ENCODE measurements around the gene C6orf141. TPM values are rescaled to one million over a fixed set of nuclear protein-coding genes. Genes with fewer than 3 reads are reported as not detected.

C6orf141 gene
- total RNA-seq, 1 experiment from 2014 or later, result 0.15 TPM

DNA sequence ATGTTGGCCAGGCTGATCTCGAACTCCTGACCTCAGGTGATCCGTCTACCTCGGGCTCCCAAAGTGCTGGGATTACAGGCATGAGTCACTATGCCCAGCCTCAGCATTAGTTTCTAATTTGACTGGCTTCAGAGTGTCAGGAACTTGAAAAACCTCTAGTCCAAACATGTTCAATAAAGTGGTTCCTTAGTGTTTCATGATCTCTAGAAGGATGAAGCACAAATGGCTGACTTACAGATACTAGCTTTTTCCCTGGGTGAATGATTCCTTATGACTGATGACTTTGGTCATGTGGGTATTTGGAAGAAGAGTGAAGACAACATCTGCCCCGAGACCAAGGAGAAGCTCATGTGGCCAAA is 34.3 kb upstream of the C6orf141 start:
- Histone ChIP-seq H3K27ac (ENCODE audit: low read length) (no peak overlapping the region), H3K36me3 (ENCODE audit: control insufficient read depth, insufficient read depth, low read length) (no peaks in the 10 kb centered on the region), H3K27me3 (ENCODE audit: control insufficient read depth, insufficient read depth, low read length) (no peaks in the 10 kb centered on the region), H3K4me1 (ENCODE audit: control insufficient read depth, insufficient read depth, low read length) (no peaks in the 10 kb centered on the region), H3K4me3 (ENCODE audit: low read depth in 2 of 2, low read length in 2 of 2) (no peak overlapping the region), H3K9me3 (ENCODE audit: control insufficient read depth, insufficient read depth, low read depth, low read length) (no peaks in the 10 kb centered on the region)
- intact Hi-C loops (cut with micrococcal nuclease; ENCODE audit: unreplicated experiment), result no loop called here
- ChIA-PET POLR2A (no interaction called here), CTCF (no interaction called here)
- DNase-seq (ENCODE audit: low read depth, low spot score), result no peak
- TF ChIP-seq, protein P1, sequence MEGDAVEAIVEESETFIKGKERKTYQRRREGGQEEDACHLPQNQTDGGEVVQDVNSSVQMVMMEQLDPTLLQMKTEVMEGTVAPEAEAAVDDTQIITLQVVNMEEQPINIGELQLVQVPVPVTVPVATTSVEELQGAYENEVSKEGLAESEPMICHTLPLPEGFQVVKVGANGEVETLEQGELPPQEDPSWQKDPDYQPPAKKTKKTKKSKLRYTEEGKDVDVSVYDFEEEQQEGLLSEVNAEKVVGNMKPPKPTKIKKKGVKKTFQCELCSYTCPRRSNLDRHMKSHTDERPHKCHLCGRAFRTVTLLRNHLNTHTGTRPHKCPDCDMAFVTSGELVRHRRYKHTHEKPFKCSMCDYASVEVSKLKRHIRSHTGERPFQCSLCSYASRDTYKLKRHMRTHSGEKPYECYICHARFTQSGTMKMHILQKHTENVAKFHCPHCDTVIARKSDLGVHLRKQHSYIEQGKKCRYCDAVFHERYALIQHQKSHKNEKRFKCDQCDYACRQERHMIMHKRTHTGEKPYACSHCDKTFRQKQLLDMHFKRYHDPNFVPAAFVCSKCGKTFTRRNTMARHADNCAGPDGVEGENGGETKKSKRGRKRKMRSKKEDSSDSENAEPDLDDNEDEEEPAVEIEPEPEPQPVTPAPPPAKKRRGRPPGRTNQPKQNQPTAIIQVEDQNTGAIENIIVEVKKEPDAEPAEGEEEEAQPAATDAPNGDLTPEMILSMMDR (IDR thresholded peaks at IDR 0.05), result no peak
- TF ChIP-seq SIN3A (IDR thresholded peaks at IDR 0.05; ENCODE audit: borderline replicate concordance, insufficient read depth, low read depth, low read length), result no peak
- TF ChIP-seq, protein P2, sequence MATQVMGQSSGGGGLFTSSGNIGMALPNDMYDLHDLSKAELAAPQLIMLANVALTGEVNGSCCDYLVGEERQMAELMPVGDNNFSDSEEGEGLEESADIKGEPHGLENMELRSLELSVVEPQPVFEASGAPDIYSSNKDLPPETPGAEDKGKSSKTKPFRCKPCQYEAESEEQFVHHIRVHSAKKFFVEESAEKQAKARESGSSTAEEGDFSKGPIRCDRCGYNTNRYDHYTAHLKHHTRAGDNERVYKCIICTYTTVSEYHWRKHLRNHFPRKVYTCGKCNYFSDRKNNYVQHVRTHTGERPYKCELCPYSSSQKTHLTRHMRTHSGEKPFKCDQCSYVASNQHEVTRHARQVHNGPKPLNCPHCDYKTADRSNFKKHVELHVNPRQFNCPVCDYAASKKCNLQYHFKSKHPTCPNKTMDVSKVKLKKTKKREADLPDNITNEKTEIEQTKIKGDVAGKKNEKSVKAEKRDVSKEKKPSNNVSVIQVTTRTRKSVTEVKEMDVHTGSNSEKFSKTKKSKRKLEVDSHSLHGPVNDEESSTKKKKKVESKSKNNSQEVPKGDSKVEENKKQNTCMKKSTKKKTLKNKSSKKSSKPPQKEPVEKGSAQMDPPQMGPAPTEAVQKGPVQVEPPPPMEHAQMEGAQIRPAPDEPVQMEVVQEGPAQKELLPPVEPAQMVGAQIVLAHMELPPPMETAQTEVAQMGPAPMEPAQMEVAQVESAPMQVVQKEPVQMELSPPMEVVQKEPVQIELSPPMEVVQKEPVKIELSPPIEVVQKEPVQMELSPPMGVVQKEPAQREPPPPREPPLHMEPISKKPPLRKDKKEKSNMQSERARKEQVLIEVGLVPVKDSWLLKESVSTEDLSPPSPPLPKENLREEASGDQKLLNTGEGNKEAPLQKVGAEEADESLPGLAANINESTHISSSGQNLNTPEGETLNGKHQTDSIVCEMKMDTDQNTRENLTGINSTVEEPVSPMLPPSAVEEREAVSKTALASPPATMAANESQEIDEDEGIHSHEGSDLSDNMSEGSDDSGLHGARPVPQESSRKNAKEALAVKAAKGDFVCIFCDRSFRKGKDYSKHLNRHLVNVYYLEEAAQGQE (IDR thresholded peaks at IDR 0.05; ENCODE audit: insufficient read depth in 1 of 2, low read depth in 2 of 2, low read length in 1 of 2), result no peak
- TF ChIP-seq POLR2AphosphoS5 (IDR thresholded peaks at IDR 0.05; ENCODE audit: low read depth, low read length), result no peak
- no peak for ATAC-seq
- no TSS peak for BruUV-seq (replicated peaks)
- in situ Hi-C loops (cut with HindIII; ENCODE audit: low pct_unique_long_range_greater_than_20kb, low sequenced_read_pairs), result no loop called here

DNA sequence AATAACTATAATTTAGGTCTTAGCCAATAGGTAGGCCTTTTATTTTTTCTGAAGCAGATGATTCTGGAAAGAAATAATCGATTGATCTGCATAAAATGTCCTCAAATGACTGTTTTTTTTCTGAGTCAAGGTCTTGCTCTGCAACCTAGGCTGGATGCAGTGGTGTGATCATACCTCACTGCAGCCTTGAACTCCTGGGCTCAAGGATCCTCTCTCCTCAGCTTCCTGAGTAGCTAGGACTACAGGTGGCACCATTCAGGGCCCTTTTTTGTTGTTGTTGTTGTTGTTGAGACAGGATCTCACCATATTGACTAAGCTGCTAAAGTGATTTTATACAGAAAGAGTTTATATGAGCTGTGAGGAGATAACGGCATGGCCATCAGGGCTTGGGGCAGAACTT is 32.5 kb upstream of the C6orf141 start:
- DNase-seq (ENCODE audit: low read depth, low spot score), result no peak
- in situ Hi-C loops (cut with HindIII; ENCODE audit: low pct_unique_long_range_greater_than_20kb, low sequenced_read_pairs) (no loop called here), intact Hi-C loops (cut with micrococcal nuclease; ENCODE audit: unreplicated experiment) (no loop called here)
- TF ChIP-seq TCF7L2 (IDR thresholded peaks at IDR 0.05; ENCODE audit: low read depth, low read length) (no peak), POLR2AphosphoS5 (IDR thresholded peaks at IDR 0.05; ENCODE audit: low read depth, low read length) (no peak), SIN3A (IDR thresholded peaks at IDR 0.05; ENCODE audit: borderline replicate concordance, insufficient read depth, low read depth, low read length) (no peak)
- ATAC-seq, result no peak
- H3K4me1 ChIP-seq (ENCODE audit: control insufficient read depth, insufficient read depth, low read length), result no peaks in the 10 kb centered on the region
- no peaks in the 10 kb centered on the region for H3K27me3 ChIP-seq (ENCODE audit: control insufficient read depth, insufficient read depth, low read length)
- no peak overlapping the region for H3K27ac ChIP-seq (ENCODE audit: low read length)
- H3K36me3 ChIP-seq (ENCODE audit: control insufficient read depth, insufficient read depth, low read length), result no peaks in the 10 kb centered on the region
- ChIA-PET CTCF (no interaction called here), POLR2A (interaction anchor here (0.6 kb wide), 1 partner anchor 872 kb away, joined by 3 read pairs; no protein-coding TSS in a partner anchor)
- no peaks in the 10 kb centered on the region for H3K9me3 ChIP-seq (ENCODE audit: control insufficient read depth, insufficient read depth, low read depth, low read length)
- no TSS peak for BruUV-seq (replicated peaks)
- no peak overlapping the region for H3K4me3 ChIP-seq (ENCODE audit: low read depth in 2 of 2, low read length in 2 of 2)

DNA sequence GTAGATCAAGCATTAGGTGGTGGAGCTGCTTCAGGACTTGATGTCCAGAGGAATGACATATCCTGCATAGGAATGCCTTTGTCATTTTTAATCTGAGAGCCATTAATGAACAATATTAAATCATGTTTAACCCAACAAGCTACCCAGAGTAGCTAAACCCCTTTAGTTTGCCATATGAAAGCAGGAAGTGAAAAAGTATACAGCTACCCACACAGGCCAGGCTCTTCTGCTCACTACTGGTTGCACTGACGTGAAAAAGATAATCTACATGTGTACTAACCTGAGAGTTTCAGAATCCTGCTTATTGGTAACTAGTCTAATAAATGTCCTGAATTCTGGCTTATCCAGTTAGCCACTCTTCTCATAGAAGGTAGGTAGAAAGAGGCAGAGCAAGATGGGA is 30.8 kb upstream of the C6orf141 start:
- Histone ChIP-seq H3K27ac (ENCODE audit: low read length) (no peak overlapping the region), H3K4me1 (ENCODE audit: control insufficient read depth, insufficient read depth, low read length) (no peaks in the 10 kb centered on the region), H3K36me3 (ENCODE audit: control insufficient read depth, insufficient read depth, low read length) (no peaks in the 10 kb centered on the region), H3K4me3 (ENCODE audit: low read depth in 2 of 2, low read length in 2 of 2) (no peak overlapping the region), H3K27me3 (ENCODE audit: control insufficient read depth, insufficient read depth, low read length) (no peaks in the 10 kb centered on the region), H3K9me3 (ENCODE audit: control insufficient read depth, insufficient read depth, low read depth, low read length) (no peaks in the 10 kb centered on the region)
- POLR2A ChIA-PET, result no interaction called here
- no TSS peak for BruUV-seq (replicated peaks)
- intact Hi-C loops (cut with micrococcal nuclease; ENCODE audit: unreplicated experiment), result no loop called here
- no peak for TF ChIP-seq TCF7L2 (IDR thresholded peaks at IDR 0.05; ENCODE audit: low read depth, low read length)
- no peak for TF ChIP-seq POLR2AphosphoS5 (IDR thresholded peaks at IDR 0.05; ENCODE audit: low read depth, low read length)
- TF ChIP-seq, protein P1 (IDR thresholded peaks at IDR 0.05), result no peak
- TF ChIP-seq, protein P2 (IDR thresholded peaks at IDR 0.05; ENCODE audit: insufficient read depth in 1 of 2, low read depth in 2 of 2, low read length in 1 of 2), result no peak
- TF ChIP-seq SIN3A (IDR thresholded peaks at IDR 0.05; ENCODE audit: borderline replicate concordance, insufficient read depth, low read depth, low read length), result no peak
- in situ Hi-C loops (cut with HindIII; ENCODE audit: low pct_unique_long_range_greater_than_20kb, low sequenced_read_pairs), result no loop called here
- CTCF ChIA-PET, result no interaction called here
- no peak for DNase-seq (ENCODE audit: low read depth, low spot score)
- no peak for ATAC-seq
